Effector memory CD8-positive, alpha-beta T cell (primary cell): ENCODE measurements around the gene GRID1.
A peak's percentile ranks its signal among the peaks of the same experiment; 100 is the strongest.

ENCODE experiments used
- ATAC-seq: fragments of 150-1000 bp; cut with Tn5 transposase; replicated peaks from 2 replicates; pipeline ENCODE4 v1.10.0; 2021; ENCODE audit warnings: mild to moderate bottlenecking, moderate library complexity
- DNase-seq, 3 experiments: peaks; one replicate each; pipeline ENCODE4 v3.0.0; 2021
- H3K27ac Mint-ChIP-seq, 2 donors: one replicate each; pipeline ENCODE4 v1.8.0; 2022; ENCODE audit warnings: mild to moderate bottlenecking in 2 of 2, mixed read lengths in 2 of 2, moderate library complexity in 2 of 2
- H3K27me3 Mint-ChIP-seq, 2 donors: one replicate each; pipeline ENCODE4 v1.8.0; 2022; ENCODE audit warnings: mixed read lengths in 2 of 2
- H3K36me3 Mint-ChIP-seq: one replicate; pipeline ENCODE4 v1.8.0; 2022; ENCODE audit warnings: mild to moderate bottlenecking, moderate library complexity, mixed read lengths; ENCODE audit not compliant: insufficient read depth
- H3K4me1 Mint-ChIP-seq, 2 donors: one replicate each; pipeline ENCODE4 v1.8.0; 2022; ENCODE audit warnings: low read depth in 2 of 2, mixed read lengths in 2 of 2
- H3K4me3 Mint-ChIP-seq, 2 donors: one replicate each; pipeline ENCODE4 v1.8.0; 2022; ENCODE audit warnings: mild to moderate bottlenecking in 2 of 2, mixed read lengths in 2 of 2, moderate library complexity in 2 of 2
- H3K9me3 Mint-ChIP-seq, 2 donors: one replicate each; pipeline ENCODE4 v1.8.0; 2022; ENCODE audit warnings: mixed read lengths in 2 of 2

The GRID1 gene

GRCh38 chr10:85620807-85621206 lies 745.8 kb downstream of the GRID1 start:
- no peak overlapping the region for H3K27ac Mint-ChIP-seq
- H3K4me3 Mint-ChIP-seq: no peak overlapping the region
- no peaks in the 10 kb centered on the region for H3K4me1 Mint-ChIP-seq
- H3K27me3 Mint-ChIP-seq: peaks cover 9 to 12% of the 10 kb centered on the region in 2 donors
- no peaks in the 10 kb centered on the region for H3K9me3 Mint-ChIP-seq
- DNase-seq: no peak
- peaks cover 3% of the 10 kb centered on the region for H3K36me3 Mint-ChIP-seq
- no peak for ATAC-seq

- H3K36me3 Mint-ChIP-seq: peaks cover 3% of the 10 kb centered on the region
- no peaks in the 10 kb centered on the region for H3K4me1 Mint-ChIP-seq
- H3K9me3 Mint-ChIP-seq: no peaks in the 10 kb centered on the region
- H3K27ac Mint-ChIP-seq: no peak overlapping the region
- ATAC-seq: no peak
- H3K4me3 Mint-ChIP-seq: no peak overlapping the region
- peaks cover 9 to 12% of the 10 kb centered on the region in 2 donors for H3K27me3 Mint-ChIP-seq
- DNase-seq: no peak
These were observed 746.8 kb downstream of the GRID1 start for GRCh38 chr10:85619832-85620231.

GRCh38 chr10:85618841-85619240 lies 747.8 kb downstream of the GRID1 start:
- H3K36me3 Mint-ChIP-seq: peaks cover 3% of the 10 kb centered on the region
- ATAC-seq (no peak), DNase-seq (no peak)
- no peaks in the 10 kb centered on the region for H3K9me3 Mint-ChIP-seq
- no peak overlapping the region for H3K27ac Mint-ChIP-seq
- H3K4me3 Mint-ChIP-seq: no peak overlapping the region
- H3K4me1 Mint-ChIP-seq: peaks cover 0 to 4% of the 10 kb centered on the region in 2 donors
- H3K27me3 Mint-ChIP-seq: peaks cover 9 to 12% of the 10 kb centered on the region in 2 donors

GRCh38 chr10:85617751-85618546 lies 748.6 kb downstream of the GRID1 start:
- no peaks in the 10 kb centered on the region for H3K9me3 Mint-ChIP-seq
- no peak for DNase-seq
- H3K27me3 Mint-ChIP-seq: peaks cover 8 to 9% of the 10 kb centered on the region in 2 donors
- no peak overlapping the region for H3K27ac Mint-ChIP-seq
- H3K36me3 Mint-ChIP-seq: peaks cover 3% of the 10 kb centered on the region
- H3K4me1 Mint-ChIP-seq: peaks cover 4 to 9% of the 10 kb centered on the region in 2 donors
- ATAC-seq: no peak
- no peak overlapping the region for H3K4me3 Mint-ChIP-seq

- no peak overlapping the region for H3K4me3 Mint-ChIP-seq
- DNase-seq (no peak), ATAC-seq (no peak)
- H3K9me3 Mint-ChIP-seq: no peaks in the 10 kb centered on the region
- H3K4me1 Mint-ChIP-seq: peaks cover 19 to 22% of the 10 kb centered on the region in 2 donors
- no peak overlapping the region for H3K27ac Mint-ChIP-seq
- H3K27me3 Mint-ChIP-seq: peaks cover 8 to 9% of the 10 kb centered on the region in 2 donors
- H3K36me3 Mint-ChIP-seq: peaks cover 8% of the 10 kb centered on the region
These were observed 751.0 kb downstream of the GRID1 start for GRCh38 chr10:85615556-85615955.

GRCh38 chr10:85614981-85615380 lies 751.6 kb downstream of the GRID1 start:
- H3K9me3 Mint-ChIP-seq: no peaks in the 10 kb centered on the region
- ATAC-seq (no peak), DNase-seq (no peak)
- H3K27ac Mint-ChIP-seq: no peak overlapping the region
- H3K27me3 Mint-ChIP-seq: peaks cover 8 to 9% of the 10 kb centered on the region in 2 donors
- H3K4me1 Mint-ChIP-seq: peaks cover 19 to 22% of the 10 kb centered on the region in 2 donors
- peaks cover 8% of the 10 kb centered on the region for H3K36me3 Mint-ChIP-seq
- no peak overlapping the region for H3K4me3 Mint-ChIP-seq

- peak; percentile 9 for ATAC-seq
- Mint-ChIP-seq H3K27ac (no peak overlapping the region), H3K36me3 (peaks cover 8% of the 10 kb centered on the region), H3K4me1 (peaks cover 19 to 22% of the 10 kb centered on the region in 2 donors), H3K9me3 (no peaks in the 10 kb centered on the region), H3K27me3 (peaks cover 8 to 9% of the 10 kb centered on the region in 2 donors), H3K4me3 (no peak overlapping the region)
- no peak for DNase-seq
These were observed 752.0 kb downstream of the GRID1 start for GRCh38 chr10:85614566-85614965.

GRCh38 chr10:85613391-85613790 lies 753.2 kb downstream of the GRID1 start:
- Mint-ChIP-seq H3K4me1 (peaks cover 19 to 22% of the 10 kb centered on the region in 2 donors), H3K9me3 (no peaks in the 10 kb centered on the region), H3K27me3 (peaks cover 6 to 9% of the 10 kb centered on the region in 2 donors), H3K4me3 (peak overlapping the region; percentile 68 to 75), H3K27ac (no peak overlapping the region), H3K36me3 (peaks cover 5% of the 10 kb centered on the region)
- no peak for DNase-seq
- ATAC-seq: no peak

- Mint-ChIP-seq H3K9me3 (no peaks in the 10 kb centered on the region), H3K27me3 (peaks cover under 1 to 5% of the 10 kb centered on the region in 2 donors), H3K36me3 (peaks cover 5% of the 10 kb centered on the region), H3K4me1 (peaks cover 19 to 22% of the 10 kb centered on the region in 2 donors), H3K4me3 (peak overlapping the region; percentile 68 to 75), H3K27ac (peak overlapping the region; percentile 58 to 80)
- peak; percentile 38 for ATAC-seq
- DNase-seq: peak in 1 of 3 experiments; percentile 15
These were observed 753.8 kb downstream of the GRID1 start for GRCh38 chr10:85612833-85613232.

- H3K4me3 Mint-ChIP-seq: peak overlapping the region; percentile 68 to 75
- peaks cover 0 to under 1% of the 10 kb centered on the region in 2 donors for H3K27me3 Mint-ChIP-seq
- no peaks in the 10 kb centered on the region for H3K9me3 Mint-ChIP-seq
- DNase-seq (peak; percentile 23 to 38 (median 33)), ATAC-seq (peak; percentile 94)
- peaks cover 5% of the 10 kb centered on the region for H3K36me3 Mint-ChIP-seq
- peaks cover 19 to 22% of the 10 kb centered on the region in 2 donors for H3K4me1 Mint-ChIP-seq
- H3K27ac Mint-ChIP-seq: peak overlapping the region; percentile 58 to 80
These were observed 754.2 kb downstream of the GRID1 start for GRCh38 chr10:85612378-85612775.

GRCh38 chr10:85611746-85612377 lies 754.7 kb downstream of the GRID1 start:
- peaks cover 19 to 22% of the 10 kb centered on the region in 2 donors for H3K4me1 Mint-ChIP-seq
- no peaks in the 10 kb centered on the region for H3K27me3 Mint-ChIP-seq
- H3K4me3 Mint-ChIP-seq: peak overlapping the region; percentile 68 to 75
- ATAC-seq (no peak), DNase-seq (no peak)
- peaks cover 5% of the 10 kb centered on the region for H3K36me3 Mint-ChIP-seq
- no peaks in the 10 kb centered on the region for H3K9me3 Mint-ChIP-seq
- peak overlapping the region; percentile 58 to 80 for H3K27ac Mint-ChIP-seq

- ATAC-seq: no peak
- peaks cover 19 to 22% of the 10 kb centered on the region in 2 donors for H3K4me1 Mint-ChIP-seq
- no peaks in the 10 kb centered on the region for H3K9me3 Mint-ChIP-seq
- DNase-seq: no peak
- H3K4me3 Mint-ChIP-seq: no peak overlapping the region
- no peak overlapping the region for H3K27ac Mint-ChIP-seq
- peaks cover 5% of the 10 kb centered on the region for H3K36me3 Mint-ChIP-seq
- no peaks in the 10 kb centered on the region for H3K27me3 Mint-ChIP-seq
These were observed 755.4 kb downstream of the GRID1 start for GRCh38 chr10:85611093-85611740.

GRCh38 chr10:85610381-85611092 lies 756.1 kb downstream of the GRID1 start:
- no peaks in the 10 kb centered on the region for H3K9me3 Mint-ChIP-seq
- DNase-seq: no peak
- H3K27ac Mint-ChIP-seq: no peak overlapping the region
- peaks cover 5% of the 10 kb centered on the region for H3K36me3 Mint-ChIP-seq
- H3K4me3 Mint-ChIP-seq: no peak overlapping the region
- H3K4me1 Mint-ChIP-seq: peaks cover 19 to 22% of the 10 kb centered on the region in 2 donors
- ATAC-seq: no peak
- H3K27me3 Mint-ChIP-seq: no peaks in the 10 kb centered on the region
